Epithelial cell of prostate (primary cell): Measurements from ENCODE around the gene CBLC.
"Not testable (repeated sequence)": the region's sequence is repeated elsewhere in the genome, so short reads cannot be mapped to it uniquely, and the experiment has no call there.

Experiments
- DNase-seq: peaks from one replicate; pipeline ENCODE4 v3.0.0-alpha.2; 2011; ENCODE audit warnings: low read depth, low spot score
- H3K27ac ChIP-seq: fragments of 450-650 bp; 2 replicates; pipeline ENCODE4 v1.5.1; 2017; ENCODE audit warnings: mild to moderate bottlenecking

Gene CBLC

DNA sequence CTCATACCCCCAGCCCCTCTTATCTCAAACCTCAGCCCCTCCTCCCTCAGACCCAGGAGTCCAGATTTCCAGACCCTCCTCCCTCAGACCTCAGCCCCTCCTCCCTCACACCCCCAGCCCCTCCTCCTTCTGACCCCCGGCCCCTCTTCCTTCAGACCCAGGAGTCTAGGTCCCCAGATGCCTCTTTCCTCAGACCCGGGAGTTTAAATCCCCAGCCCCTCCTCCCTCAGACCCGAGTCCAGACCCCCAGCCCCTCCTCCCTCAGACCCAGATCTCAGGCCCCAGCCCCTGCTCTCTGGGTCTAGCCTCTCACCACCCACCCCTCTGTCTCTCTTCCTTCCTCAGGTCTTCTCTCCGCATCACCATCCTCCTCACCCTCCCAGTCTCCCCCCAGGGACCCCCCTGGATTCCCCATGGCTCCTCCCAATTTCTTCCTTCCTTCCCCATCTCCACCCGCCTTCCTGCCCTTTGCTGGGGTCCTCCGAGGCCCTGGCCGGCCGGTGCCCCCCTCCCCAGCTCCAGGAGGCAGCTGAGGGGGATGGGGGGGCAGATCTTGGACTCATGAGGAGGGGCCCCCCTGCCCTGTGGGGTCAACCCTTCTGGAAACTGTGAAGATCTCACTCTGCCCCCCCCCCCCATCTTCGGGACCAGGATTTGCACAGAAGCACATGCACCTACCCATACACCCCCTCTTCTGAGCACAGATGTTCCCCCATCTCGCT, 18.4 kb upstream of the CBLC start:
- H3K27ac ChIP-seq = no peak overlapping the region
- DNase-seq = no peak

- H3K27ac ChIP-seq = no peak overlapping the region
- no peak for DNase-seq
Observed at GRCh38 chr19:44762038-44762437, 15.7 kb upstream of the CBLC start.

DNA sequence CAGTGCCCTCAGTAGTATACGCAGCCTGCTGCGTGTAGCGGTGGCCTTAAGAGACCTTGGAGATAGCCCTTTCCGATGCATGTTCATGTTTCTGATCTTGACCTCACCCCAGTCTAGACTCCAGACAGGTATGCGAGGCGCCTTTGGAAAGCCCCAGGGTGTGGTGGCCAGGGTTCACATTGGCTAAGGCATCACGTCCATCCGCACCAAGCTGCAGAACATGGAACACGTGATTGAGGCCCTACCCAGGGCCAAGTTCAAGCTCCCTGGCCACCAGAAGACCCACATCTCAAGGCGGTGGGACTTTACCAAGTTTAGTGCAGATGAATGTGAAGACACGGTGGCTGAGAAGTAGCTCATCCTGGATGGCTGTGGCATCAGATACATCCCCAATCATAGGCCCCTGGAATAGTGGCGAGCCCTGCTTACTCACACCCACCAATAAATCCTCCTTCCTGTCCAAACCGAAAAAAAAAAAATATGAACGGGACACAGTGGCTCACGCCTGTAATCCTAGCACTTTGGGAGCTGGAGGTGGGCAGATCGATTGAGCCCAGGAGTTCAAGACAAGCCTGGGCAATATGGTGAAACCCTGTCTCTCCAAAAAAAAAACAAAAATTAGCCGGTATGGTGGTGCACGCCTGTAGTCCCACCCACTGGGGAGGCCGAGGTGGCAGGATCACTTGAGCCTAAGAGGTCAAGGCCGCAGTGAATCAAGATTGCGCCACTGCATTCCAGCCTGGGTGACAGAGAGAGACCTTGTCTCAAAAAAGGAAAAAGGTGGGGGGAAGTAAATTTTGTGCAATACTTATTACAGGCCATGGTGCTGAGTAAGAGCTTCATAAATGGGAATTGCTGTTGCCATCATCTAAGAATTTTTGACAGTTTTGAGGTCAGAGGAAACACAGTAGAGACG, 12.4 kb upstream of the CBLC start:
- no peak for DNase-seq
- H3K27ac ChIP-seq = no peak overlapping the region

DNA sequence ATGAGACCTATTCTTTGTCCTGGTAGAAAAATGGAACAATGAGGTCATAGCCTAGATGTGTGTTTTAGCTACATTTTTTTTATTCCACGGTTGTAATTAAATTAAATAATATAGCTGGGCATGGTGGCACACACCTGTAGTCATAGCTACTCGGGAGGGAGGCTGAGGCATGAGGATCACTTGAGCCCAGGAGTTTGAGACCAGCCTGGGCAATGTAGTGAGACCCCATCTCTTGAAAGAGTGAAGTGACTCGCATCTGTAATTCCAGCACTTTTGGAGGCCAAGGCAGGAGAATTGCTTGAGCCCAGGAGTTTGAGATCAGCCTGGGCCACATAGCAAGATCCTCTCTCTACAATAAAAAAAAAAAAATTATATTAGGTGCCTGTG, 11.7 kb upstream of the CBLC start:
- no peak overlapping the region for H3K27ac ChIP-seq
- no peak for DNase-seq

- no peak for DNase-seq
- H3K27ac ChIP-seq = no peak overlapping the region
Observed at GRCh38 chr19:44767295-44768180, 10.2 kb upstream of the CBLC start.

GRCh38 chr19:44770550-44771257, 7.0 kb upstream of the CBLC start:
- DNase-seq = peak; percentile 87
- H3K27ac ChIP-seq = peak overlapping the region; percentile 48

DNA sequence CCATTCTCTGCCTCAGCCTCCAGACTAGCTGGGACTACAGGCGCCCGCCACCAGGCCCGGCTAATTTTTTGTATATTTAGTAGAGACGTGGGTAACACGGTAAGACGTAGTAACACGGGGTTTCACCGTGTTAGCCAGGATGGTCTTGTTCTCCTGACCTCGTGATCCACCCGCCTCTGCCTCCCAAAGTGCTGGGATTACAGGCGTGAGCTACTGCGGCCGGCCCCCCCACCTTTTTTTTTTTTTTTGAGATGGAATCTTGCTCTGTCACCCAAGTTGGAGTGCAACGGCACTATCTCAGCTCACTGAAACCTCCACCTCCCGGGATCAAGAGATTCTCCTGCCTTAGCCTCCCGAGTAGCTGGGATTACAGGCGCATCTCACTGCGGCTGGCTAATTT, 5.5 kb upstream of the CBLC start:
- not testable (repeated sequence) for H3K27ac ChIP-seq, DNase-seq

DNA sequence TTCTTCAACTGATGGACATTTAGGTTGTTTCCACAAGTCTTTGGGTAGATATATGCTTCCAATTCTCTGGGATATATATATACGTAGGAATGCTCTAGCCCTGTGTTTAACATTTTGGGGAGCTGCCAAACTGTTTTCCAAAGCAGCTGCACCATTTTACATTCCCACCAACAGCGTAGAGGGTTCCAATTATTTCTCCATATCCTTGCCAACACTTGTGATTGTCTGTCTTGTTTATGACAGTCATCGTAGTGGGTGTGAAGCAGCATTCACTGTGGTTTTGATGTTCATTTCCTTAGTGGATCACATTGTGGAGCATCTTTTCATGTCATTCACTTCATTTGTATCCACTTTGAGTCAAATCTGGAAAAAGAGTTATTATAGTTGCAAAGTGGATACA, 4.7 kb upstream of the CBLC start:
- no peak for DNase-seq
- peak overlapping the region; percentile 99 for H3K27ac ChIP-seq

- no peak for DNase-seq
- peak overlapping the region; percentile 99 for H3K27ac ChIP-seq
Observed at GRCh38 chr19:44775676-44776240, 1.9 kb upstream of the CBLC start.

- DNase-seq = peak; percentile 92
- peak overlapping the region; percentile 99 for H3K27ac ChIP-seq
Observed at GRCh38 chr19:44776402-44777096, 1.1 kb upstream of the CBLC start.

- no peak for DNase-seq
- H3K27ac ChIP-seq = peak overlapping the region; percentile 34
Observed at GRCh38 chr19:44779150-44779549, 1.5 kb downstream of the CBLC start.

DNA sequence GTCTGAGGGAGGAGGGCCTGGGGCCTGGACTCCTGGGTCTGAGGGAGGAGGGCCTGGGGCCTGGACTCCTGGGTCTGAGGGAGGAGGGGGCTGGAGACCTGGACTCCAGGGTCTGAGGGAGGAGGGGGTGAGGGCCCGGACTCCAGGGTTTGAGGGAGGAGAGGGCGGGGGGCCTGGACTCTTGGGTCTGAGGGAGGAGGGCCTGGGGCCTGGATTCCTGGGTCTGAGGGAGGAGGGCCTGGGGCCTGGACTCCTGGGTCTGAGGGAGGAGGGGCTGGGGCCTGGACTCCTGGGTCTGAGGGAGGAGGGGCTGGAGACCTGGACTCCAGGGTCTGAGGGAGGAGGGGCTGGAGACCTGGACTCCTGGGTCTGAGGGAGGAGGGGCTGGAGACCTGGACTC, 4.0 kb downstream of the CBLC start:
- not testable (repeated sequence) for H3K27ac ChIP-seq

GRCh38 chr19:44782729-44783128, 5.0 kb downstream of the CBLC start:
- no peak for DNase-seq
- H3K27ac ChIP-seq = no peak overlapping the region

More for the DNA sequence above, 4.0 kb downstream of the CBLC start:
- not testable (repeated sequence) for DNase-seq

DNA sequence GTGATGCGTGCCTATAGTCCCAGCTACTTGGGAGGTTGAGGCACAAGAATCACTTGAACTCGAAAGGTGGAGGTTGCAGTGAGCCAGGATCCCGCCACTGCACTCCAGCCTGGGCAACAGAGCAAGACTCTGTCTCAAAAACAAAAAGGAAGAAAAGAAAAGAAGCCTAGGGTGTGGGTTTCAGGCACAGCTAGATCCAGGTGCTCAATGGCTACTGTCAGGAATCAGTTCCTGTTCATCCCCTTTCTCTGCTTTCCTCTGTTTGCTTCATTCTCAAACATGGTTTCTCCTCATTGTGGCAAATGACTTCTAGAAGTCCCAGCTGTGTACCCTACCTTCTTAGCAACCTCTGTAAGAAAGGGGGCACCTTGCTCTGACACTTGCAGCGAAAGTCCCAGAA, 5.9 kb downstream of the CBLC start:
- H3K27ac ChIP-seq = no peak overlapping the region

DNA sequence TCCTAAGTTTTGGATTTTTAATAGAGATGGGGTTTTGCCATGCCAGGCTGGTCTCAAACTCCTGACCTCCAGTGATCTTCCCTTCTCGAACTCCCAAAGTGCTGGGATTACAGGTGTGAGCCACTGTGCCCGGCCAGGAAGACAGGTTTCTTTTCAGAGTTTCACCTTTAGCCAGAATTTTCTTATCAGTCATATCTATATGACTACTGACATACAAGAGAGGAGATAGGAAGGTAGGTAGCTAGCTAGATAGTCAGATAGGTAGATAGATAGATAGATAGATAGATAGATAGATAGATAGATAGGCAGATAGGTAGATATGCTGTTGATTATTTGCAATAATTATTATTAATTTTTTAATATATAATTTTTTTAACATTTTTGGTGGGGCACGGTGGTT, 7.6 kb downstream of the CBLC start:
- H3K27ac ChIP-seq = no peak overlapping the region
- DNase-seq = no peak

More for the DNA sequence above, 5.9 kb downstream of the CBLC start:
- no peak for DNase-seq

DNA sequence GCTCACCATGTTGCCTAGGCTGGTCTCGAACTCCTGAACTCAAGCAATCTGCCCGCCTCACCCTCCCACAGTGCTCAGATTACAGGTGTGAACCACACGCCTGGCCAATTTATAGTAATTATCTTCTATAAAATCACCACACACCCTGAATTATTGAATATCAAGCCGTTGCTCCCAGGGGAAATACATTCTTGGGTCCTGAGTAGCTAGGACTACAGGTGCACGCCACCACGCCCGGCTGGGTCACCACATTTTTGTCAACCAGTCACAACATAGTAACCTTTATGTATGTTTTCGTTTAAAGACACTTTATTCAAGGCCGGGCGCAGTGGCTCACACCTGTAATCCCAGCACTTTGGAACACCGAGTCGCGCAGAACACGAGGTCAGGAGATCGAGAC, 8.3 kb downstream of the CBLC start:
- H3K27ac ChIP-seq = no peak overlapping the region
- no peak for DNase-seq

GRCh38 chr19:44788971-44789370, 11.3 kb downstream of the CBLC start:
- H3K27ac ChIP-seq = no peak overlapping the region
- DNase-seq = no peak

- H3K27ac ChIP-seq = no peak overlapping the region
- DNase-seq = no peak
Observed at GRCh38 chr19:44789943-44790483, 12.3 kb downstream of the CBLC start.

DNA sequence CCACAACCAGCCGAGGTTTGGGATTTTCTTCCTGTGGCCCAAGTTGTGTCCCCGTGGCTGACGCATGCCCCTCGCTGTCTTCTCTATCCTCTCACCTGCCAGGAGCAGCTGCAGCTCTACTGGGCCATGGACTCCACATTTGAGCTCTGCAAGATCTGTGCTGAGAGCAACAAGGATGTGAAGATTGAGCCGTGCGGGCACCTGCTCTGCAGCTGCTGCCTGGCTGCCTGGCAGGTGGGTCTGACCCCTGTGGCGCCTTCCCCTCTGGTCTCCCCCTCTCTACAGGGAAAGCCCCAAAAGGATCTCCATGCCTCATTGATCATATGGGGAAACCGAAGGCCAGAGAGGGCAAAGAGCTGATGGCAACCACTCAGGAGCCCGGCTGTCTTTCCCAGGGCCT, 14.6 kb downstream of the CBLC start:
- DNase-seq = no peak
- no peak overlapping the region for H3K27ac ChIP-seq
